Measurements from ENCODE around the gene COG7.
A peak's percentile ranks its signal among the peaks of the same experiment; 100 is the strongest.
"Not testable (repeated sequence)": the region's sequence is repeated elsewhere in the genome, so short reads cannot be mapped to it uniquely, and the experiment has no call there.

The COG7 gene

GRCh38 chr16:23408242-23408822 lies 44.7 kb downstream of the COG7 start:
- no peak for DNase-seq

GRCh38 chr16:23407436-23408127 lies 45.4 kb downstream of the COG7 start:
- DNase-seq: no peak

- no peak for DNase-seq
These were observed 46.3 kb downstream of the COG7 start for GRCh38 chr16:23406546-23407240.

GRCh38 chr16:23406024-23406423 lies 47.0 kb downstream of the COG7 start:
- DNase-seq: no peak

DNA sequence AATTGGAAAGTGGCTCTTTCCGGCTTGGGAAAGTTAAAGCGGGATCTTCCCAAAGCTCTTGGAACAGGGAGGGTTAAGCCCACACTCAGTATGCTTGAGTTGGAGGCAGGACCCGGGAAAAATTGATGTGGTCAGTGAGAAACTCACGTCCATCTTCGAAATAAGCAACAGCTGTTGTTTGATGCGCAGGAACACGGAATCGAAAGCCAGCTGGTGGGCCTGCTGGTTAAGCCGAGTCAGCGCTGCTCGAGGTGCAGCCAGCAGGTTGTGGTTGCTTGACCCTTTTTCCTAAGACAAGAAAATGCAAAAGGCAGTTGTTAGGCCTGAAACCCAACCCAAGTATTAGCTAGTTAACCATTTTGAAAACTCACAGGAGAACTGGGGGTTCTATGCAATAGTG lies 49.4 kb downstream of the COG7 start:
- no peak for DNase-seq

DNA sequence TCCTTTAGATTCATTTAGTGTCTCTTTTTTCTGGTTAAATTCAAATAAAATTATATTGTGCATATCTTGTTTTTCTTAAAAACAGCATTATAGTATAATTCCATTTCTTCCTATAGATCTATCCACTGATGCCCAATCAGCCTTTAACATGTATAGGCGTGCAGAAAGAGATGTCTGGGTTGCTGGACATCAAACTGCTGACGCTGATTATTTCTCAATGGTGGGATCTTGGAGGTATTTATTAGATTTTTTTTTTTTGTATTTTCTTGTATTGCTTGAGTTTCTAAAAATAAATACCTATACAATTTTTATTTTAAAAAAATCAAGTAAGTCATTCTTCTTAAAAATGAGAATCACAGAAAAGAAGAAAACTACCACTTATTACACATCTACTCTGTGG lies 50.9 kb downstream of the COG7 start:
- DNase-seq: no peak

- peak; percentile 12 for DNase-seq
These were observed 51.9 kb downstream of the COG7 start for GRCh38 chr16:23401139-23401538.

GRCh38 chr16:23400447-23400846 lies 52.5 kb downstream of the COG7 start:
- not testable (repeated sequence) for DNase-seq

DNA sequence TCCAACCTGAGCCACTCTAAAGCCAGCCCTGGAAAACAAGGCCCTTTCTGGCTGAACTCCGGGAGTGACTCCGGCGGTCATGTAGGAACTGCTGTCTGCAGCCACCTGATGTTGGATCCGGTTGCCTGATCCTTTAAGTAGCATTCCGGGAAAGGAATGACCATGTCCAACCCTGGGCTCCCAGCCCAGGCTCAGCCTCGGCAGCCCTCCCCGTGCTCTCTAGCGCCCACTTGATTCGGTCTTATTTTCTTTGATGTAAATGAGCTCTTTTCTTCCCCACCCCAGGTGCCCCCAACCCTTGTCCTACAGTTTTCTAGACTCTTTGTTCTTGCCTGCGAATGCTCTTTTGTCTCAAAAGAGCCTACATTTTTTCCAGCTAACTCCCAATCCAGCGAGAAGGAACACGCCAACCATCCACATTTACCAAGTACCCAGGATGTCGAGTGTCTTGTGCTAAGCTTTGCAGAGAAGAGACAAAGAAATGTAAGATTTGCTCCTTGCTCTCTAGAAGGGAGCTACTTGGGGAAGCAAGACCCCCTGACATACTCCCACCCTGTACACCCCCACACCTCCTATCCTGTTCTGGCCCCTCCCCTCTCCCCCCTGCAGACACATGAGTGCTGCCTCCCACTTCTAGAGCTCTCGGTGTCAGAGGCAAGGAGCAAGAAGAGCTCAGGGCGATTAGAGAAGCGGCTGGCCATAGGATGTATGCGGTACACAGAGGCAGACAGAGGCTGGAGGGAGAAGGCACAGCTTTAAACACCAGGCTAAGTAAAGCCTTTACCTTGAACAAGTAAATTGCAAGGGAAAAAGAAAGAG lies 53.8 kb downstream of the COG7 start:
- peak; percentile 56 for DNase-seq

DNA sequence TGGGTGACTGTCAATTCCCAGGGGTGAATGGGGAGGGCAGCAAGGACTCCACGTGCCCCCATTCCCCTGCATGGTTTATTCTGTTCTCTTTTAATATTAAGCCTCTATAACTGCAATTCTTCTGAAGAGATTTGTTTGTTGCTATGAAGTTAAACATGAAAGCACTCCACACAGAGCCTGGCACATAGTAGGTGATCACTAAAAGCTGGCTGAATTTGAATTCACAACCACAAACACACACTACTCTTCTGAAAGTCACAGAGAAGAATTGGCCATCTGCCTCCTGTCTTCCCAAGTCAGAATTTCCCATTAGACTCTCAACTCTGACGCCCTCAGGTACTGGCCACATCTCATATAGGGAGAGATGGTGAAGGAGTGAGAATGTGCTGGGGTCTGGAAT lies 55.5 kb downstream of the COG7 start:
- no peak for DNase-seq

GRCh38 chr16:23395732-23396131 lies 57.3 kb downstream of the COG7 start:
- peak; percentile 11 for DNase-seq

DNA sequence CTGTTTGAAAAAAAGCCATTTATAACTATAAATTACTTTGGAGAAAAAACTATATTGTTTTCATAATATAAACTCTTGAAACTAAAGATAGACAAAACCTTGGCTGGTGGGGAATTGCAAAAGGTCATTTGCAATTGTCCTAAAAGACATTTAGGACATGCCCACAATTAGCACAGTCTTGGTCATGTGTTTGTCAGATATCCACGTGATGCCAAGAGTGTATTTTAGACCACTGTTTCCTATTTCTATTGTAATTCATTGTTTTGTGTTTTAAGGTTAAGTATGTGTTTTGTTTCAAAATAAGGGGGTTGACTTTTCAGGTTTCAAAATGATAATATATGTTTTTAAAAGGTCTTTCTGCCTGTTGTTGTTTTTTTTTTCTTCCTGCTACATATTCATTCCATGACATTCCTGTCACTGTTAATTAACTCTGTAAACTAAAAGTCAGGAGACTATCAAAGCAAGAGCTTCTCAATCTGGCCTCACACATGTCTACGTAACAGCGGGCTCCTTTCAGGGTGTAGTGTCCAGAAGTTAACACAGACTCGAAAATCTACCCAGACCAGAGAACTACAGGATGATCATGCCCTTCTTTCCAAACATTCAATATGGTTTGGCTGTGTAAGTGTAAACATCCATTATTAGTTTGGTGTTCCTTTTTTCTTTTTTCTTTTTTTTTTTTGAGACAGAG lies 58.7 kb downstream of the COG7 start:
- DNase-seq: no peak

DNA sequence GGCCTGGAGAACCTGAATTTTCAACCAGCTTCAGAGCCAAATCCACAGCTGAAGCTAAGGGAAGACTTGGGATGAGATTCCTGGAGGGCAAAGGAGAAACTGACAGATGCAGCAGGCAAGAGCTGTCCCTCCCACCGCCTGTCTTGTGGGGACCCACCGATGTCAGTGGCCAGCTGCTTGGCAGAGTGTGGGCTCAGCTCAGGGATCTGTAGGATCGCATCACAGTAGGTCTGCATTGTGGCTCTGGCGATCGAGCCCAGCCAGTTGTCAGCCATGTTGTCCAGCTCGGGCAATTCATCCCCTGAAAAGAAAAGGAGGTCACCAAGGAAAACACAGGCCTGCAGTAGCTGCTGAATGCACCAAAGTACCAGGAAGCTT lies 60.8 kb downstream of the COG7 start:
- no peak for DNase-seq

GRCh38 chr16:23391381-23392222 lies 61.4 kb downstream of the COG7 start:
- DNase-seq: peak; percentile 12

- not testable (repeated sequence) for DNase-seq
These were observed 63.1 kb downstream of the COG7 start for GRCh38 chr16:23389936-23390335.

DNA sequence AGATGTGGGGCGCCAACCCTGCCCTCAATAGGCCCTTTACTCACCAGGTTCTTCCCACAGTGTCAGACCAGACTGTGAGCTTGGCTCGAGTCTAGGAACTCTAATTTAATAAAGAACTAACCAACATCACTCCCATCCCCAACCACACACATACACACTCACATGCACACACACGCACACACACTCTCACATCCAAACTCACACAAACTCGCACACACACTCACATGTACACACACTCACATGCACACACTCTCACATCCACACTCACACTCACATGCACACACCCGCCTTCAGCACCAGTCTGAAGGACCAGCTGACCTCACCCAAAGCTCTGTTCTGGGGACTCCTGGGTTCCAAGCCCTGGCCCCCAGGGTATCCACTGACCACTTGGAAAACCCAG lies 63.8 kb downstream of the COG7 start:
- no peak for DNase-seq

- no peak for DNase-seq
These were observed 64.2 kb downstream of the COG7 start for GRCh38 chr16:23388786-23389185.

GRCh38 chr16:23387666-23388065 lies 65.3 kb downstream of the COG7 start:
- no peak for DNase-seq

- no peak for DNase-seq
These were observed 67.5 kb downstream of the COG7 start for GRCh38 chr16:23385441-23385840.

GRCh38 chr16:23384878-23385277 lies 68.1 kb downstream of the COG7 start:
- no peak for DNase-seq

DNA sequence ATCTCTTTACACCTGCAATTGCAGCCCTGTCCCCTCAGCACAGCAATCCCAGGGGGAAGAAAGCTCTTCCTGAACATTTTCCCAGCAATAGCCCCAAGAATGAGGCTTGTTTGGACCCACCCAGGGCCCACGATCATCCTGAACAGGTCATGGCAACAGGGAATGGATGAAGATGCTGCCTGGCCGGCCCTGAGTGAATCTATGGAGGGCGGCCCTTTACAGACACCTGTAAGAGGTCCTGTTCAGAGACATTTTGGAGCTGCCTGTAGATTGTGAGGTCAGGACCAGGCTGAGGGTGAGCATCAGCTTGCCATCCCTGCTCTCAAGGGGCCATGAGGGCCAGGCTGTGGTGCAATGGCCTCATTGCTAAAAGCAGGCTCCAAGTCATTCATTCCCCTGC lies 69.1 kb downstream of the COG7 start:
- DNase-seq: no peak

DNA sequence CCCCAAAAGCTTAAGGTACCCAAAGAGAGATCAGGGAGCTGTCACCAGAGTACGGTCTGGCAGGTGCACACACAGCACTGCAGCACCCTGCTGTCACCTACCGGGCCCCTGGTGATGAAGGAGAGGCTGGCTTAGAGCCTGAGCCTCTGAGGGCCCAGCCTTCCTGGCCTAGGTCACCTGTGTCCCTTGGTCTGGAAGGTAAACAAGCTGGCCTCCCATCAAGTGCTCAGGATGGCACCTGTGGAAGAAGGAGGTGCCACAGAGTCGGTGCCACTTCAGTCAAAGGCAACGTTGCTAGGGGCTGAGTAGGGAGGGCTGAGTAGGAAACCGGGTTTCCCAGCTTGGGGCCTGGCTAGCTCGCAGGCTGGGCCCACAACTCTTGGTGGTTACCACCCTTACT lies 70.7 kb downstream of the COG7 start:
- DNase-seq: peak; percentile 23

Data from NCI-H2029 (cell line).